Measurements from ENCODE around the gene PPP2R5B.
"Not testable (repeated sequence)": the region's sequence is repeated elsewhere in the genome, so short reads cannot be mapped to it uniquely, and the experiment has no call there.

Gene PPP2R5B

DNA sequence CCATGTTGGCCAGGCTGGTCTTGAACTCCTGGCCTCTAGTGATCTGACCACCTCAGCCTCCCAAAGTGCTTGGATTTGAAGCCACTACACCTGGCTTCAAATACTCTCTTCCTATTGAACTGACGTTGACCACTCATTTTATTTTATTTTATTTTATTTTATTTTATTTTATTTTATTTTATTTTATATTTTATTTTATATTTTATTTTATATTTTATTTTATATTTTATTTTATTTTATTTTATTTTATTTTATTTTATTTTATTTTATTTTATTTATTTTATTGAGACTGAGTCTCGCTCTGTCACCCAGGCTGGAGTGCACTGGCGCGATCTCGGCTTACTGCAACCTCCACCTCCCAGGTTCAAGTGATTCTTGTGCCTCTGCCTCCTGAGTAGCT lies 58.9 kb downstream of the PPP2R5B start:
- not testable (repeated sequence) for DNase-seq (ENCODE audit: low spot score)
